ENCODE measurements around the gene SPNS3. TPM values are rescaled to one million over a fixed set of nuclear protein-coding genes. Genes with fewer than 3 reads are reported as not detected.

Gene SPNS3
- total and polyA plus RNA-seq, 2 experiments from 2014 or later, result 0.17 to 0.60 TPM

DNA sequence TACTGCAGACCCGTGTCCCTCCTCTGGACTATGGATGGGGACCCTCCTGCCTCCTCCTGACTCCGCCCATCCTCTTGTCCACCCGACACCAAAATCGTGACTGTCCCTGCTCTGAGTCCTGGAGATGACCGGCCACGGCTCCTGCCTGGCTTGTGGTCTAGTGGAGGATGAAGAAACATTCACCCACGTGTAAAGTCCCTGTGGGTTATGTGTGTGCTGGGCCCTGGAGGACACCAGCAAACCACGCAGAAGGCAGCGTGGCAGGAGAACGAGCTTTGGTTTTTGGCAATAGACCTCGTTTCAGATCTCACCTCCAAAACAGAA is 76.8 kb downstream of the SPNS3 start:
- H3K79me2 ChIP-seq, result no peaks in the 10 kb centered on the region
- no peak overlapping the region for H2AFZ ChIP-seq
- TF ChIP-seq EZH2 (IDR thresholded peaks at IDR 0.05; ENCODE audit: borderline replicate concordance), result no peak
- no peak for TF ChIP-seq EZH2phosphoT487 (IDR thresholded peaks at IDR 0.05; ENCODE audit: low read depth, severe bottlenecking, unreplicated experiment)
- TF ChIP-seq, protein P1, sequence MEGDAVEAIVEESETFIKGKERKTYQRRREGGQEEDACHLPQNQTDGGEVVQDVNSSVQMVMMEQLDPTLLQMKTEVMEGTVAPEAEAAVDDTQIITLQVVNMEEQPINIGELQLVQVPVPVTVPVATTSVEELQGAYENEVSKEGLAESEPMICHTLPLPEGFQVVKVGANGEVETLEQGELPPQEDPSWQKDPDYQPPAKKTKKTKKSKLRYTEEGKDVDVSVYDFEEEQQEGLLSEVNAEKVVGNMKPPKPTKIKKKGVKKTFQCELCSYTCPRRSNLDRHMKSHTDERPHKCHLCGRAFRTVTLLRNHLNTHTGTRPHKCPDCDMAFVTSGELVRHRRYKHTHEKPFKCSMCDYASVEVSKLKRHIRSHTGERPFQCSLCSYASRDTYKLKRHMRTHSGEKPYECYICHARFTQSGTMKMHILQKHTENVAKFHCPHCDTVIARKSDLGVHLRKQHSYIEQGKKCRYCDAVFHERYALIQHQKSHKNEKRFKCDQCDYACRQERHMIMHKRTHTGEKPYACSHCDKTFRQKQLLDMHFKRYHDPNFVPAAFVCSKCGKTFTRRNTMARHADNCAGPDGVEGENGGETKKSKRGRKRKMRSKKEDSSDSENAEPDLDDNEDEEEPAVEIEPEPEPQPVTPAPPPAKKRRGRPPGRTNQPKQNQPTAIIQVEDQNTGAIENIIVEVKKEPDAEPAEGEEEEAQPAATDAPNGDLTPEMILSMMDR (IDR thresholded peaks at IDR 0.05; ENCODE audit: poor library complexity), result no peak
- peaks cover 16% of the 10 kb centered on the region for H3K4me1 ChIP-seq (ENCODE audit: insufficient read depth)
- no peak overlapping the region for H3K4me2 ChIP-seq
- H3K4me3 ChIP-seq, result no peak overlapping the region
- no peak overlapping the region for H3K27ac ChIP-seq
- no peak for DNase-seq (ENCODE audit: low spot score)
- 85% methylated on average over 11 of the region's 11 CpGs for WGBS (ENCODE audit: low lambda C conversion rate, missing lambda C conversion rate)
- H3K27me3 ChIP-seq, result no peaks in the 10 kb centered on the region
- no peaks in the 10 kb centered on the region for H4K20me1 ChIP-seq (ENCODE audit: insufficient read depth, poor library complexity, severe bottlenecking)
- no peaks in the 10 kb centered on the region for H3K36me3 ChIP-seq (replicated peaks; ENCODE audit: insufficient read depth, low read depth)
- H3K9me2 ChIP-seq (replicated peaks; ENCODE audit: insufficient read depth), result no peaks in the 10 kb centered on the region
- H3K9me3 ChIP-seq (ENCODE audit: low read depth), result no peaks in the 10 kb centered on the region

DNA sequence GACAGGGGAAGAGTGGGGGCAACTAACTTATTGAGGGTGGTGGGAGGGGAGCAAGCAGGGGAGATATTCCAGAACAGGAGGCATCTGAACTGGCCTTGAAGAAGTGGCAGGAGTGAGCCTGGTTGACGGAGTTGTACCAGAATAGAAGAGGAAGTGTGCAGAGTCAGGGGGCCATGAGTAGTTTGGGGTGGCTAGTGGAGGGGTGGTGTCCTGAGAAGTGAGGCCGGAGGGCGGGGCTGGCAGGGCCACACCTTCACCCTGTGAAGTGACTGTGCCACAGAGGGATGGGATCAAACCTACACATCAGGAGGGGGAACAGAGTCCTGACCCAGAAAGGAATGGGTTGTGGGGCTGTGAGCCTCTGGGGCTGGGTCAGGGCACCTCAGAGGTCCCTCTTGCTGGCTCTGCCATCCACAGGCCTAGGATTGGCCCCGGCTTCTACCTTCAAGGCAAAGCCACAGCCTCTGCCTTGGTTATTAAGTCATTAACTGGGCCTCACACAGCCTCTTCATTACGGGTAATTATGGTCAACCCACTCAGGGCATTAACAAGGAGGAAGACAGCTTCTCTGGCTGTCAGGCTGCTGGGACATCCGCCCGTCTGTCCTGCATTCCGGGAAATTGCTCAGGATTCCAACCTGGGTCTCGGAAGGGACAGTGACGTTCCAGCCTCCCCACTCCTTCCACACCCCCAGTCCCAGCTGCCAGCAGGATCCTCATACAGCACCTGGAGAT is 77.6 kb downstream of the SPNS3 start:
- no peak for TF ChIP-seq EZH2 (IDR thresholded peaks at IDR 0.05; ENCODE audit: borderline replicate concordance)
- H4K20me1 ChIP-seq (ENCODE audit: insufficient read depth, poor library complexity, severe bottlenecking), result no peaks in the 10 kb centered on the region
- peaks cover 18% of the 10 kb centered on the region for H3K4me1 ChIP-seq (ENCODE audit: insufficient read depth)
- H3K9me3 ChIP-seq (ENCODE audit: low read depth), result no peaks in the 10 kb centered on the region
- no peak overlapping the region for H3K27ac ChIP-seq
- no peaks in the 10 kb centered on the region for H3K9me2 ChIP-seq (replicated peaks; ENCODE audit: insufficient read depth)
- H2AFZ ChIP-seq, result no peak overlapping the region
- WGBS (ENCODE audit: low lambda C conversion rate, missing lambda C conversion rate), result 92% methylated on average over 9 of the region's 10 CpGs
- no peak for DNase-seq (ENCODE audit: low spot score)
- H3K4me3 ChIP-seq, result no peak overlapping the region
- no peaks in the 10 kb centered on the region for H3K36me3 ChIP-seq (replicated peaks; ENCODE audit: insufficient read depth, low read depth)
- H3K79me2 ChIP-seq, result no peaks in the 10 kb centered on the region
- no peak overlapping the region for H3K4me2 ChIP-seq
- H3K27me3 ChIP-seq, result no peaks in the 10 kb centered on the region

DNA sequence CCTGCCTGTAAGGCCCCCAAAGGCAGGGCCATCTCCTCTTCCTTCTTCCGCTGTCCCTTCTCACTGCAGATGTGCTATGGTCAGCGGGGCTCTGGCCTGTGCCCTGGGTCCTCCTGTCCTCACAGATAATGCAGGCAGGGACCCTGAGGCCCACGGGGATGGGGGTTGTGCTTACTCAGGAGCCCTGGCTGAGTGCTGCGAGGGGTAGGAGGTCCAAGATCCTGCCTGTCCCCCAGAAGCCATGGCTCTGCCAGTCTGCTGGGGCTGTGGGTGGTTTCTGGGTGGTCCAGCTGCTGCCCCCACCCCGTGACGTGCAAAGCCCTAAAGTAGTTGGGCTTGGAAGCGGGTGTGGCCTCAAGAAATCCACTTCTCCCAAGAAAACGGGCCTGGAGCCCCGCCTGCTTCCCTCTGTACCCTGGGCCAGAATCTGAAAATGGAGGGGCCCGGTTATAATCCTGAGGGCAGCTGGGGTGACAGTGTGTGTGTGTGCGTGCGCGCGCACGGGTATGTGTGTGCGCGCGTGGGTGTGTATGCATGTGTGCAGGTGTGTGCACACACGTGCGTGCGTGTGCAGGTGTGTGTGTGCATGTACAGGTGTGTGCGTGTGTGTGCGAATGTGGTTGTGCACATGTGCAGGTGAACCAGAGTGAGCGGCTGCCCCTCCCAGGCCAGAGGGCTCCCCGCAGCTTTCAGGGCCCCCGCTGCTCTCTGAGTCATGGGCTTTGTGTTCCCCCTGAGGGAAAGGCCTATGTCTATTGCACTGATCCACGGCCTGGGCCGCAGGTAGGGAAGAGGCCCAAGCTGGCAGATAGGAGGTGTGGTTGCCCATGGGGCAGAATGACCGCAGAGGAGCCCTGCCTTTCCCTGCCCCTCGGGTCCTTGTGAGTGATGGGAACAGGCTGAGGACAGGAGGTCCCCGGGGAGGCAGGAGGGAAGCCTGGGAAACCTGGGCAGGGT is 78.7 kb downstream of the SPNS3 start:
- no peaks in the 10 kb centered on the region for H3K9me3 ChIP-seq (ENCODE audit: low read depth)
- no peak for TF ChIP-seq EZH2 (IDR thresholded peaks at IDR 0.05; ENCODE audit: borderline replicate concordance)
- TF ChIP-seq, protein P1 (IDR thresholded peaks at IDR 0.05; ENCODE audit: poor library complexity), result no peak
- no peak for TF ChIP-seq EZH2phosphoT487 (IDR thresholded peaks at IDR 0.05; ENCODE audit: low read depth, severe bottlenecking, unreplicated experiment)
- H3K4me1 ChIP-seq (ENCODE audit: insufficient read depth), result peaks cover 23% of the 10 kb centered on the region
- no peak for DNase-seq (ENCODE audit: low spot score)
- H3K4me3 ChIP-seq, result no peak overlapping the region
- no peak overlapping the region for H2AFZ ChIP-seq
- no peaks in the 10 kb centered on the region for H3K9me2 ChIP-seq (replicated peaks; ENCODE audit: insufficient read depth)
- H3K4me2 ChIP-seq, result no peak overlapping the region
- no peaks in the 10 kb centered on the region for H4K20me1 ChIP-seq (ENCODE audit: insufficient read depth, poor library complexity, severe bottlenecking)
- WGBS (ENCODE audit: low lambda C conversion rate, missing lambda C conversion rate), result 86% methylated on average over 31 of the region's 31 CpGs
- H3K27me3 ChIP-seq, result no peaks in the 10 kb centered on the region
- H3K79me2 ChIP-seq, result no peaks in the 10 kb centered on the region
- no peak overlapping the region for H3K27ac ChIP-seq
- no peaks in the 10 kb centered on the region for H3K36me3 ChIP-seq (replicated peaks; ENCODE audit: insufficient read depth, low read depth)

Data from hepatocyte (in vitro differentiated cells).